ENCODE measurements around the gene PTPN1. TPM values are rescaled to one million over a fixed set of nuclear protein-coding genes. Genes with fewer than 3 reads are reported as not detected.
"Not testable (repeated sequence)": the region's sequence is repeated elsewhere in the genome, so short reads cannot be mapped to it uniquely, and the experiment has no call there.

Gene PTPN1
- total RNA-seq, 1 donor: 28.8 TPM

DNA sequence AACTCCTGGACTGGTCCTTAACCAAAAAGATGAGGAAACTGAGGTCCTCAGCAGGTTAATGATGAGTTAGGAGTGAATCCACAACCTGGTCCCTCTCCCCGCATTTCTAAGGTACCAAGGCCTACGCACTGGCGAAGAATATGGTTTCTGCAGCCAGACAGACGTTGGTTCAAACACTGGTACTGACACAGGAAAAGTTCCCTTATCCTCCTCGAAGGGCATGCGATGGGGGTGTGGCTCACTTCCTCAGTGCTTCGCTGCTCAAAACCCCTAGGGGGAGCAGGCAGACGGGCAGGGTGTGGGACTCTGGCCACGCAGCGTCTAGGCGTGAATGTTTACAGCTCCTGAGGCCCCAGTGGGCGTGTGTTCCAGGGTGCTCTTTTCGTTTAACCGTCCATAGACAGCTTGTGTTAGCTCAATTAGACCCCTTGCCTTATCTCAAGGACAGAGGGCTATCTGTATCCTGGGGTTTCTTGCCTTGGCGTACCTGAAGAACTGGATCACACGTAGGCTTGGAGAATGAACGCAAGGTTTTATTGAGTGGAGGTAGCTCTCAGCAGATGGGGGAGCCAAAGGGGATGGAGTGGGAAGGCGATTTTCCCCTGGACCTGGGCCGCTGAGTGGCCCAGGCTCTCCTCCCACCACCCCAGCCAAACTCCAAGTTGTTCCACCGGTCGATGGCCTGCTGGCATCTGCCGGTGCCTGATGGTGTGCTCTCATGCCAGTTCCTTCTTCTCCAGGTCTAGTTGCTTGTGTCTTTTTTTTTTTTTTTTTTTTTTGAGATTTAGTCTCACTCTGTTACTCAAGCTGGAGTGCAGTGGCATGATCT is 31.8 kb upstream of the PTPN1 start:
- DNase-seq (ENCODE audit: low read depth in 2 of 3, low spot score in 2 of 3): peak; percentile 43 to 84 (median 77)

DNA sequence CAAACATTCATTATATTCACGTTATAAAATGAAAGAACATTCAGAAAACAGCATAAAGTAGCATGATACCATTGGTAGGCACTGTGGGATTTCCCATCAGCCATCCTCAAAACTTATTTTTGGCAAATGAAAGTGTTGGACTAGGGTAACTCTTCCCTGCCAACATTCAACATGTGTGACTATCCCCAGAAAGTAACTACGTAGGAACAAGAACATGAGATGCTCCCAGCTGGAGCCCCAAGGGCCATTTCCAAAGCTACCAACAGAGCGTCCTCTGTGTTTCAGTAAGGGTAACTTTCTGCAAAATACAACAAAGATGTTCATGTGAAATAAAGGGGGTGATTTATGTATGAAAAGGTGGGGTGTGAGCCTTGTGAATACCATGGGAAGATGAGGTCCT is 28.4 kb upstream of the PTPN1 start:
- no peak for DNase-seq (ENCODE audit: low read depth in 2 of 3, low spot score in 2 of 3)

DNA sequence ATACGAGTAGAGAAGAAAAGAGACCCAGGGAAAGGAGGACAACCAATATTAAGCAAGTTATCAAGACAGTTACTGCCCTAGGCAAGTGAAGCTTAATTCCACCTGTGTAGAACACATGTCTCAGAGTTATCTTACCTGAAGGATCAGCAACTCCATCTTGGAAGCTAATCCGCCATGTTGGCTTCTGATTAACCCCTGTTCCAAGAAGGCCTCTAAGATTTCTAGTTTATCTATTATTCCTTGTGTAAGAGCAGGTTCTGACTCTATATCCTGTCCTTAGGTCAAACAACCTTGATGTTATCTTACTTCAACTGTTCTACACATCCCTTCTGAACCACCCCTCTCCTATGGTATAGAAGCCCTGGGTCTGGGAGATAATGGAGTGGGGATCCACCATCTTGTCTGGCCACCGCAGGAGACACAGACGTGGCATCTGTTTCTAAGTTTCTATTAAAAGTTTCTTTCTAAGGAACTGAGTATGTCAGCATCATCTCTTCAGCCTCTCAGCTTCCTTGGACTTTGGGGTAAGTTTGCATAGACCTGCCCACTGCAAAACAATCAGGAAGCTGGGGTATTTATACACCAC is 27.7 kb upstream of the PTPN1 start:
- no peak for DNase-seq (ENCODE audit: low read depth in 2 of 3, low spot score in 2 of 3)

DNA sequence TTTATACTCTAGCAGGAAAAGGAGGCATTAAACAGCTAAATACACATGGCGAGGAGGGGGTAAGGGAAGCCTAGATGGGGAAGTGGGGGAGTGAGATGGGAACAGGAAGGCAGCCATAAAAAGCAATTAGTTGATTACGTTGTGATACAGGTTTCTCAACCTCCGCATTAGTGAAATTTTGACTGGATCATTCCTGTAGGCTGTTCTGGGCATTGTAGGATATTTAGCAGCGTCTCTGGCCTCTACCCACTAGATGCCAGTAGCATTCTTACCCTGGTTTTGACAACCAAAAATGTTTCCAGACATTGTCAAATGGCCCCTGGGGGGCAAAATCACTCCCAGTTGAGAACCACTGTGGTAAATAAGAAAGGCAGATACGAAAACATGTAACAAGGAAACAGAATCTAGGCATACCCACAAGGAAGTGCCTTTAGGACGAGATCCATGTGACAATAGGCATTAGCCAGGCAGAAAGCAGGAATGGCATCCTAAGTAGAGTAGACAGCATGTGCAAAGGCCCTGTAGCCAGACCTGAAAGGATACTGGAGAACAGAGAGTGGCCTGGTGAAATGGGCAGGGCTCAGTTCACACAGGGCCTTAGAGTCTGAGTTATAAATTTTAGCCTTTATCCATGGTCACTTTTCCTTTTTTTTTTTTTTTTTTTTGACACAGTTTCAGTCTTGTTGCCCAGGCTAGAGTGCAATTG is 25.8 kb upstream of the PTPN1 start:
- no peak for DNase-seq (ENCODE audit: low read depth in 2 of 3, low spot score in 2 of 3)

DNA sequence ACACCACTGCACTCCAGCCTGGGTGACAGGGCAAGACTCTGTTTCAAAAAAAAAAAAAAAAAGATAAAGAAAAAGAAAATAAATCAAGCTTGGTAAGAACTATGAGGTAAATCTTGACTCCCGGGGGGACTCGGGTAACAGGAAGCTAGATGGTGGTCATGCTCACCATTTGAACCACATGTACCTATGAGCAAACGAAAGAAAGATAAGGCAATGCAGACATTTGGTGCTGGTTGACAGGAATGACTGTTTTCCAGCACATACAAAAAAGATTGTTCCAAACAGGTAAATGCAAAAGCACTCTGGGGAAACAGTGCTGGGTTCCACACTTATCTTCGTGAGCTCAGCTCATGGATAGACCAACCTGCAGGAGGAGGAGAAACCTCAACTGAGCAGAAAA is 22.8 kb upstream of the PTPN1 start:
- peak in 1 of 3 donors; percentile 46 for DNase-seq (ENCODE audit: low read depth in 2 of 3, low spot score in 2 of 3)

DNA sequence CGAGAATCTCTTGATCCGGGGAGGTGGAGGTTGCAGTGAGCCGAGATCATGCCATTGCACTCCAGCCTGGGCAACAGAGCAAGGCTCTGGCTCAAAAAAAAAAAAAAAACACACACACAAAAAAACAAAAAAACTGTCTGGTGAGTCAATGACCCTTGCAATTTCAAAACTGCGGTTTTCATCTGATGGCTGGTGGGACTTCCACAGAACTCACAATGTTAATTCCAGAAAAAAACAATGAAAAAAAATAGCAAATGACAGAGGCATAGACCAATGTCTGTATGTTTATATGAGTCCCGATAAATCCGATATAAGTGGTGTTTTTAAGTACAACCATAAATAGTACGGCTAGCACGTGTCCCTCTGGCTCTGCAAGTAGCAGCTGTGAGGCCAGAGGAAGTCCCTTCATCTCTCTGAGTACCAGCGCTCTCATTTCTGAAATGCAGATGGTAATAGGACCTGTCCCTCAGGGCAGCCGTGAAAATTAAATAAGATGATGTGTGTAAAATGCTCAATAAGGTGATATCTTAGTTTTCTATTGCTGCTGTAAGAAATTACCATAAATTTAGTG is 21.9 kb upstream of the PTPN1 start:
- DNase-seq (ENCODE audit: low read depth in 2 of 3, low spot score in 2 of 3): no peak

DNA sequence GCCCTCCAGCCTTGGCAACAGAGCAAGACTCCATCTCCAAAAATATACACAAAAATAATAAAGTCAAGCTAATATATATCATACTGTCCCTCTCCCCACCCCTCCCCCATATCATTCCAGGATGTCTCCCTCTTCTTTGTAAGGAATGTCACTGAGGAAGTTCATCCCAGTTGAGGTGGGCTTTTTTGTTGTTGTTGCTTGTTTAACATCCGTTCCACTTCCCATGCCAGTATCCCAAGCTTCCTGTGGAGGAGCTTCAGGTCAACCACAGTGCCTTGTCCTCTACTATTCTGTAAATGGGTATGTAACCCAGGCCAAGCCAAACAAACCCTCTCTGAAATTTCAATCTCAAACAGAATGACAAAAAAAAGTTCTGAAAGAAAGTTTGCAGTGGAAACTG is 19.0 kb upstream of the PTPN1 start:
- DNase-seq (ENCODE audit: low read depth in 2 of 3, low spot score in 2 of 3): no peak

DNA sequence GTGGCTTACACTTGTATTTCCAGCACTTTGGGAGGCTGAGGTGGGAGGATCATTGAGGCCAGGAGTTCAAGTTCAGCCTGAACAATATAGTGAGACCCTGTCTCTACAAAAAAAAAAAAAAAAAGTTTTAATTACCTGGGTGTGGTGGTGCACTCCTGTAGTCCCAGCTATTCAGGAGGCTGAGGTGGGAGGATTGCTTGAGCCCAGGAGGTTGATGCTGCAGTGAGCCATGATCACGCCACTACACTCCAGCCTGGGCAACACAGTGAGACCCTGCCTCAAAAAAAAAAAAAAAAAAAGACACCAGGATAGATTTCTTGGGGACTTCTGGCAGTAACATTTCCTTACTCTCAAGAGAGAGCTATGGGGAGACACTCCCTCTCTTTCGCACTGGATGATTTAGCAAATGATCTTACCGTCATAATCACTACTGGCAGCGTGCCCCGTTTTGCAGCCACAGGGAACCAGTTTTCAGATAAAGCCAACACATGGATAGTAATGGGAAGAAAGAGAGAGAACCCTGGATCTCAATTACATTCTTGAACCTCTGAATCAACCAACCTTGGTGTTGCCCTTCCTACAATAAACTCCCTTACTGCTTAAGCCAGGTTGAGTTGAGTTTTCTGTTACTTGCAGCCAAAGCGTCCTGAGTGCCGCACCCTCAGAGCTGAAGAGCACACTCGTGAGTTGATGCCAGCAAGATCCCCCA is 18.1 kb upstream of the PTPN1 start:
- no peak for DNase-seq (ENCODE audit: low read depth in 2 of 3, low spot score in 2 of 3)

DNA sequence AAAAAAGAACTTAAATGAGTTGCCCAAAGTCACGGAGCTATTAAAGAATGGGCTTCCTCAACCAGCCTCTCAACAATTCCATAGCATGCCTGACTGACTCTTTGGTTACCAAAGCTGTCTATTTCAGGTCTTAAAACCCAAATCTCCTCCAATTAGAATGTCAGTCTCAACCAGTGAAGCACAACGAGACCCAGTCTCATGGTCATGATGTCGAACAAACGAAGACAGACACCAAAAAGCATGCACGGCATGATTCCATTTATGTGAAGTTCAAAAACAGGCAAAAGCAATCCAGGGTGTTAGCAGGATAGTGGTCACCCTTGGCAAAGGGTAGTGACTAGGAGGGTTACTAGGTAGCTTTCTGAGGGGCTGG is 16.3 kb upstream of the PTPN1 start:
- DNase-seq (ENCODE audit: low read depth in 2 of 3, low spot score in 2 of 3): no peak

DNA sequence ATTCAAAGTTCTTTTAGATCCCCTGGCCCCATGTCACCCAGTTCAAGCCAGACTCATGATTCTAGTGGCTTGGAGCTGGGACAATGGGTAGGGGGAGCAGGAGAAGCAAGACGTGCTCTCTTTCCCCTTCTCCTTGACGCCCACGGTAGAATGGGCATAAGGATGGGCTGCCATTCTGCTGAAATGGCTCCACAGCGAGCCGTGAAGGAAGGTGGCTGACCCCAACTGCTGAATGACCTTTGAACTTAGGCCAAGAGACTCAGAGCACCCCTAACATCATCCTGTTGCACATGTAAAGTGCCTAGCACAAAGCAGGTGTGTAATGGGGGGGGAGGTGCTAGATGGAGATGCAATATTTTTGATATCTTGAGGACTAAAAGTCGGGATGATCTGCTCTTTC is 15.8 kb upstream of the PTPN1 start:
- DNase-seq (ENCODE audit: low read depth in 2 of 3, low spot score in 2 of 3): no peak

DNA sequence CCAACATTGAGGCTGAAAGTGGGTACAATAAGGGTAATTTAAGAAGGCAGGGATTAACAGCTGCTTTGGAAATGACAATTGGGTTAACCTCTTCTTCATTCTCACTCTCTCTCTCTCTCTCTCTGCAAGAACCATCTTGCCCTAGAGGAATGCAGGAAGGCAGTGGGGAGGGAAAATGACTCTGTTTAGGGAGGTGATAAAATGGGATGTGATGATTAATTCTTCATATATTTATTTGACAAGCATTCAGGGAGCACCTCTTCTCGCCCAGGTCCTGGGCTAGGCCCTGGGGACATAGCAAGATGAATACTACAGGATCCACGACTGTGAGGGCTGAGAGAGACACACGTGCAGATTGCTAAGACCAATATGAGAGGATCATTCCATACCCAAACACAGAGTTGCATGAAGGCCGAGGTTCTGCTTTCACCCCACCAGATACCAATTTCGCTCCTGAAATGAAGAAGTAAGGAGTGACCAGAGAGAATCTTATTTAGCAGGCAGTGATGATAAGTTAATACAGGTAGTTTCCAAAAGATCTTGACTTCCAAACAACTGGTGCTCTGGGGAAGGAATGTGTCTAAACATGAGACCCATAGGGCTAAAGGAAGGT is 13.3 kb upstream of the PTPN1 start:
- DNase-seq (ENCODE audit: low read depth in 2 of 3, low spot score in 2 of 3): no peak

DNA sequence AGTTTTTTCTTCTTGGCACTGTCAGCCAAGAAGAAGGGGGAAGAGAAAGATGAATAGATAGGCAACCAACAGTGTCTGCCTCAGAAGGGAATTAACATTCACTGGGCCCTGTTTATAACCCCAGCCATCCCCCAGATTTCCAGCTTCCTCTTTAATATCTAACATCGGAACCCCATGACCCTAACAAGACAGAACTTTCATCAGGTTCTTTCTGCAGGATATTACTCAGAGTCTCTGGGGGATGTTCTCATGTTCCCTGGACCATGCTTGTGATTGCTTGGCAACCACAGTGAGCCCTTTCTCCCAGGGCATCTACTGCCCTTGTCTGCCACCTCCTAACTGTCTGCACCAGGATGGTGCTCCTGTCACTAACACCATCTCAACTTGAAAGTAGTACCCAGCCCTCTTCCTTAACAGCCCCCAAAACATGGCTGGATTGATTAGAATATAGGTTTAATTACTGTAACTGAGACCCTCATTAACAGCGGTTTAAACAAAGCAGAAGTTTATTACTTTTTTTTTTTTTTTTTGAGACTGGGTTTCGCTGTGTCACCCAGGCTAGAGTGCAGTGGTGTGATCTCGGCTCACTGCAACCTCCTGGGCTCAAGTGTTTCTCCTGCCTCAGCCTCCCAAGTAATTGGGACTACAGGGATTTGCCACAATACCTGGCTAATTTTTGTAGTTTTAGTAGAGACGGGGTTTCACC is 12.0 kb upstream of the PTPN1 start:
- peak in 1 of 3 donors; percentile 25 for DNase-seq (ENCODE audit: low read depth in 2 of 3, low spot score in 2 of 3)

DNA sequence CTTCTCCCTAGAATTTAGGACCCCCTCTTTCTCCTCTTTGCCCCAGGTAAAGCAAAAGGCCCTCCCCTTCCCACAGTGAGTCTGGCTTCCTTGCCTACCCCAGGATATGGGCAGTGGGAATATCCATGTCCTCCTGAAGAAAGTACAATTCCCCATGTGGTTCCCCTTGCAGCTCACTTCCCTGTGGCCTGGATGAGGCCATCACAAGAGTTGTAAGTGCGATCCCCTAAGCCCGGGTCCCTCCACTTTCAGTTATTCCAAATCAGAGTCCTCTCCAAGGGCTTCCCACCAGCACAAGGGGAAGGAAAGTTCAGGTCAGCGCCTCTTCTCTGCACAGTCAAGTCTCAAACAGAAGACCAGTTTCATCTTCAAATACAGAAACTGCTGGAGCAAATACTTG is 10.2 kb upstream of the PTPN1 start:
- no peak for DNase-seq (ENCODE audit: low read depth in 2 of 3, low spot score in 2 of 3)

DNA sequence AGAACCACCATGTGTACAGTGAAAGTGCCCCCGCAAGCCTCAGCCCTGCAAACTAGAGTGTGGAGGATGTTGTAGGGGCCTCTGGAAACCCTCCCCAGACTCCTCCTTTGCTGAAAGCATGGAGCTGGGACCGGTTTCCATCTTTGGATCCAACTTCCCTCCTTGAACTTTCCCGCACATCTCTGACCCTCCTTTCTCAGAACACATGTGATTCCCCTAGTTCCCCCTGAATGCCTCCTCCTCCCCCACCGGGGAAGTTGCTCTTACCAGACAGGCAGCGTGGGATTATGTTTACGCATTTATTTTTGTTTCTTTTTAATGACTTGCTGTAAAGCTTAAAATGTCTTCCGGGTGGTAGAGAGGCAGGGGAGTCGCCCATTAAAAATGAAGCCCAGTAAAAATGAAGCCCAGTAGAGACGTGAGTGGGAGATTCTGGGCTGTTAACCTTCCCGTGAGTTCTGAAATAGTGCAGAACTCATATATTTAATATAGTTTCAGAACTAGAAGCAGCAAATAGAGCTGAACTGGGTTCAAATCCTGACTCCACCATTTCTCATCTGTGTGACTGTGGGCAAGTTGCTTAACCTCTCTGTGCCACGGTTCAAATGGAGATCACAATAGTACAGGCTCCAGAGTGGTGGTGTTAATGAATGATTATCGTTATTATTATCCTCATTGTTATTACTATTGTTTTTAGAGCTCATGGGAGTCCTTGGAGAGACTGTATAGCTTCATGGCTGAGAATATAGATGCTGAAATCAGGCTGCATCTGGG is 8.0 kb upstream of the PTPN1 start:
- DNase-seq (ENCODE audit: low read depth in 2 of 3, low spot score in 2 of 3): no peak

DNA sequence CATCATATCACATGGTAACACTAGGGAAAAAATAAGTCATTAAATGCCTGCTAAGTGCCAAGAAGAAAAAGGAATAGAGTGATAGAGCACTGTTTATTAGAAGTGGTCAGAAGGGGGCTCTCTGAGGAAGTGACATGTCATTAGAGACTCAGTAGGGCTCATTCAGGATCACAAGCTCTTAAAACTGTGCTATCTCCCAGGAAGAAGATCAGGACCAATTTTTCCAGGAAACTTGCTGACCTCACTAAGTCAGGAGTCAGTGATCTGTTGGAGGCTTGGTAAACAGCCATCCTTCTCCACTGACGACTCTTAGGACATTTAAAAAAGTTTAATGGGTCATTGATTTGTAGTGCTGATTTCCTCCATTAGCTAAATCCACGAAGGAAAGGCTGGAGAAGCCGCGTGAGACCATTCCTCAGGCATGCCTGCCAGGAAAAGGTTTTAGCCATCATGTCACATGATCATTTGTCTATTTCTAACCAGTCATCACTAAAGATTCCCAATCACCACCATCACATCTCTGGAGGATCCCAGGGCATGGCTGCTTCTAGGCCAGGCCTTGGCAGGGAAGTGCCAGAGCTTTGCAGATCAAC is 5.9 kb upstream of the PTPN1 start:
- DNase-seq (ENCODE audit: low read depth in 2 of 3, low spot score in 2 of 3): no peak

DNA sequence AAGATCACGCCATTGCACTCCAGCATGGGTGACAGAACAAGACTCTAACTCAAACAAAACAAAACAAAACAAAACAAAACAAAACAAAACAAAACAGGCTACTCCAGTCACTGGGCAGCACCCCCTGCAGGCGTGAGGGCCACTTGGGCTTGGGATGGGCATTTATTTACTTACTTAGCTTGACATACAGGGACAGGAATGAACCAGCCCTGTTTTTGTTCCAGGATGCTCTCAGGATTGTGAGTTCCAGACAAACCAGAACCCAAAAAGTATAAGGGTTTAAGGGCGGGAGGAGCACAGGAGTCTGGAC is 4.0 kb upstream of the PTPN1 start:
- no peak for DNase-seq (ENCODE audit: low read depth in 2 of 3, low spot score in 2 of 3)

DNA sequence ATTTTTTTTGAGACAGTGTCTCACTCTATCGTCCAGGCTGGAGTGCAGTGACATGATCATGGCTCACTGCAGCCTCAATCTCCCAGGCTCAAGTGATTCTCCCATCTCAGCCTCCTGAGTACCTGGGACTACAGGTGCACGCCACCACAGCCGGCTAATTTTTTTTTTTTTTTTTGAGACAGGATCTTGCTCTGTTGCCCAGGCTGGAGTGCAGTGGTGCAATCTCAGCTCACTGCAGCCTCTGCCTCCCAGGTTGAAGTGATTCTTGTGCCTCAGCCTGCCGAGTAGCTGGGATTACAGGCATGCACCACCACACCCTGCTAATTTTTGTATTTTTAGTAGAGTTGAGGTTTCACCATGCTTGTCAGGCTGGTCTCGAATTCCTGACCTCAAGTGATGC is 2.4 kb upstream of the PTPN1 start:
- DNase-seq (ENCODE audit: low read depth in 2 of 3, low spot score in 2 of 3): not testable (repeated sequence)

DNA sequence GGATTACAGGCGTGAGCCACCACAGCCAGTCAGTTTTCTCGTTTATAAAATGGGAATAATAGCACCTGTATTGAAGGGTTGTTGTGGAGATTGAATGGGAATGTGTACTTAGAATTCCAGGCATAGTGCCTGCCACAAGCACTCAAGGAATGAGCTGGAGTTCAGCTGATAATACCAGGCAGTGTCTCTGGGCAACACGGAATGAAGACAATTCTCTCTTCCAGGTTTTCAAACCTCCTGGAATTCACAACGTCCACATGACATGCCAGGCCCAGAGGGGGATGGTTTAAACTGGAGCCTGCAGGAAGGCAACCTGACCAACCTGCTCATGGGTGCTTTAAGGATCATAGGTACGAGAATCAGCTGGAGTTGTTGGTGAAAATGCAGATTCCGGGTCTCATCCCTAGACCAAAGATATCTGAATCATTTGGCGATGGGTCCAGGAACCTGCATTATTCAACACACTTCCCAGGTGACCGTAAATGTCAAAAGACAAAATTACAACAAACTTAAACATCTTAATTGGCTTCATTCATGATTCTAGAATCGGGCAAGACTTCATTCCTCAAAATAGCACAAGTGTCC is 1.9 kb upstream of the PTPN1 start:
- DNase-seq (ENCODE audit: low read depth in 2 of 3, low spot score in 2 of 3): no peak
